B cell (primary cell): ENCODE measurements around the gene LRRC57. TPM values are rescaled to one million over a fixed set of nuclear protein-coding genes. Genes with fewer than 3 reads are reported as not detected.

Source experiments
- ATAC-seq: fragments of 200-7000 bp; cut with Tn5 transposase; one replicate; pipeline ENCODE4 v1.10.0; 2021; ENCODE audit warnings: low read depth, mild to moderate bottlenecking, moderate number of reproducible peaks, moderate library complexity
- CTCF ChIA-PET: fragments of 350-600 bp; sonication (Branson Sonifier 250); formaldehyde crosslinking; loops from one replicate; lab custom pipeline; 2021; ENCODE audit warnings: antibody characterized with exemption, inconsistent platforms; lab: Charles Lee
- POLR2A ChIA-PET: fragments of 350-600 bp; sonication (Branson Sonifier 250); formaldehyde crosslinking; loops from one replicate; lab custom pipeline; 2021; ENCODE audit warnings: antibody characterized with exemption; lab: Charles Lee
- DNase-seq: peaks from one replicate; pipeline ENCODE4 v3.0.0; 2013
- H2AFZ ChIP-seq: 2 replicates; pipeline ENCODE4 v1.6.1; 2012; ENCODE audit warnings: mild to moderate bottlenecking, low read depth, low read length; ENCODE audit not compliant: insufficient read depth, poor library complexity, severe bottlenecking
- H3K27ac ChIP-seq, 2 donors: 1 replicate in 1 of 2; 2 replicates in 1 of 2; pipeline ENCODE4 v1.5.1; 2012 to 2013; ENCODE audit warnings: low read length in 2 of 2, mild to moderate bottlenecking in 2 of 2, moderate library complexity in 1 of 2
- H3K27me3 ChIP-seq, 4 experiments: fragments of 200-600 bp in 1 of 4; sonication (generic) in 1 of 4; replicated peaks in 1 of 4; 1 replicate in 2 of 4; 2 replicates in 2 of 4; pipeline versions ENCODE4 v1.6.1 to v1.7.0; 2013 to 2016; ENCODE audit warnings: low read length in 3 of 4, mild to moderate bottlenecking in 2 of 4, mixed read lengths in 1 of 4, moderate library complexity in 1 of 4; ENCODE audit not compliant: insufficient read depth in 4 of 4, control insufficient read depth in 3 of 4; ENCODE audit errors: control extremely low read depth in 1 of 4
- H3K36me3 ChIP-seq, 2 experiments: replicated peaks in 1 of 2; 1 replicate in 1 of 2; 2 replicates in 1 of 2; pipeline versions ENCODE4 v1.6.1 to v1.7.1; 2013; ENCODE audit warnings: low read length in 1 of 2; ENCODE audit not compliant: insufficient read depth in 2 of 2, control insufficient read depth in 1 of 2; ENCODE audit errors: control extremely low read depth in 1 of 2, extremely low read depth in 1 of 2
- H3K4me1 ChIP-seq, 2 donors: fragments of 200-600 bp in 1 of 2; sonication (generic) in 1 of 2; 1 replicate in 1 of 2; 2 replicates in 1 of 2; pipeline versions ENCODE4 v1.5.1 to v1.6.1; 2013 to 2017; ENCODE audit warnings: low read length in 2 of 2; ENCODE audit not compliant: control insufficient read depth in 2 of 2, insufficient read depth in 2 of 2
- H3K4me2 ChIP-seq: replicated peaks from 2 replicates; pipeline ENCODE3; 2012; ENCODE audit warnings: mild to moderate bottlenecking, low read depth, low read length; ENCODE audit not compliant: poor library complexity, severe bottlenecking
- H3K4me3 ChIP-seq, 5 experiments: fragments of 200-600 bp in 1 of 5; sonication (generic) in 1 of 5; 1 replicate in 3 of 5; 2 replicates in 2 of 5; pipeline versions ENCODE4 v1.5.1 to v1.7.0; 2011 to 2016; ENCODE audit warnings: low read length in 4 of 5, mild to moderate bottlenecking in 4 of 5, low read depth in 2 of 5, control low read depth in 1 of 5, moderate library complexity in 1 of 5; ENCODE audit not compliant: insufficient read depth in 1 of 5; ENCODE audit errors: control extremely low read depth in 1 of 5, extremely low read depth in 1 of 5
- H3K79me2 ChIP-seq: fragments of 200-600 bp; sonication (generic); one replicate; pipeline ENCODE4 v1.6.0; 2016; ENCODE audit warnings: low read length; ENCODE audit not compliant: control insufficient read depth, insufficient read depth
- H3K9ac ChIP-seq: fragments of 200-600 bp; sonication (generic); 2 replicates; pipeline ENCODE4 v1.6.1; 2017; ENCODE audit warnings: mild to moderate bottlenecking, low read length, moderate library complexity
- H3K9me3 ChIP-seq, 3 donors: one replicate each; pipeline versions ENCODE4 v1.6.1 to v1.7.1; 2013; ENCODE audit warnings: low read length in 2 of 3; ENCODE audit not compliant: control insufficient read depth in 2 of 3, insufficient read depth in 1 of 3; ENCODE audit errors: control extremely low read depth in 1 of 3
- H4K20me1 ChIP-seq: 2 replicates; pipeline ENCODE4 v1.6.0; 2012; ENCODE audit warnings: mild to moderate bottlenecking, low read length; ENCODE audit not compliant: insufficient read depth, control insufficient read depth, poor library complexity, severe bottlenecking
- H3K27ac Mint-ChIP-seq: one replicate; pipeline ENCODE4 v1.8.0; 2021; ENCODE audit warnings: mixed read lengths
- H3K27me3 Mint-ChIP-seq: one replicate; pipeline ENCODE4 v1.8.0; 2021; ENCODE audit warnings: mixed read lengths
- H3K4me1 Mint-ChIP-seq: one replicate; pipeline ENCODE4 v1.8.0; 2021; ENCODE audit warnings: mixed read lengths
- H3K4me3 Mint-ChIP-seq: one replicate; pipeline ENCODE4 v1.8.0; 2021; ENCODE audit warnings: mixed read lengths
- H3K9me3 Mint-ChIP-seq: one replicate; pipeline ENCODE4 v1.8.0; 2022; ENCODE audit warnings: mixed read lengths; ENCODE audit not compliant: insufficient read depth
- CTCF ChIP-seq: fragments of 200-600 bp; IDR thresholded peaks from one replicate; pipeline ENCODE4 v1.8.0; 2022; ENCODE audit warnings: antibody characterized with exemption, mild to moderate bottlenecking
- EZH2 ChIP-seq: IDR thresholded peaks from 2 replicates; pipeline ENCODE4 v1.6.1; 2012; ENCODE audit warnings: borderline replicate concordance, low read depth, mild to moderate bottlenecking, moderate library complexity, low read length; ENCODE audit not compliant: insufficient read depth, poor library complexity, severe bottlenecking
- WGBS: methylation state at CpG from one replicate; pipeline ENCODE4 v1.1.5; 2013; ENCODE audit warnings: missing lambda C conversion rate; ENCODE audit not compliant: insufficient coverage; 5-methylcytosine and 5-hydroxymethylcytosine counted together
- intact Hi-C: fragments of 100-400 bp; cut with micrococcal nuclease; formaldehyde crosslinking; loops from one replicate; pipeline ENCODE4 v1.10.0; 2022
- polyA plus RNA-seq: library from polyadenylated mRNA; depleted of rRNA; stranded (reverse); fragments of >200 nt; gene quantifications from 2 replicates; pipeline ENCODE4 v1.2.3, GENCODE V29; 2012
- total RNA-seq, 2 donors: library from RNA; stranded (reverse); fragments of 120-200 nt in 1 of 2; gene quantifications; 1 replicate in 1 of 2; 2 replicates in 1 of 2; pipeline versions ENCODE4 v1.2.3 to v1.2.4, GENCODE V29; 2013 to 2022

Gene LRRC57
- total and polyA plus RNA-seq, 2 donors (not counting 1 experiment from before 2014, with no cell fraction given) = 13.9 to 25.4 TPM

DNA sequence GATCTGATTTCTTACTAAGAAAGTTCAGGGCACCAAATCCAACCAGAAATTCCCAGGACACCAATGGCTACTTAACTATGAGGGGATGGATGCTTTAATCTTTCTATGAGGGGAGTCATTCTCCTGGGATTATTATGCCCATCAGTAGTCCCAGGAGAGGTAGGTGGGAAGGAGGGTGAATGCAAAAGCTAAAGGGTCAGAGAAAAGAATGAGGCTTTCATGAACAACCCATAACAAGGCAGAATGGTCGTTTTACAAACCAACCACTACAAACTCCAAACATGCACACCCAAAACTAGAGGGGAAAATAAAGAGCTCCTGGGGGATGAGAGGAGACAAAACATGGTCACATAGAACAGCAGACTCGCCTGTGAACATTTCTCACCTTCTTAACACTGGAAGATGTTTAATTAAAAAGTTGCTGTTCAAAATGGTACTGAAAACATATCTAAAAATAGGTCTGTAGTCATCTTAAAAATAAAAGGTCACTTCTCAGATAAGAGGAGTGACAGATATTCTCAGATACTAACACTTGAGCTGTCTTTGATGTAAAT, 30.5 kb upstream of the LRRC57 start:
- POLR2A ChIA-PET = no interaction called here
- Histone ChIP-seq H3K27ac (no peak overlapping the region), H2AFZ (no peak overlapping the region), H3K27me3 (peaks cover 0 to 4% (median 0%) of the 10 kb centered on the region in 4 experiments), H3K79me2 (peaks cover 19% of the 10 kb centered on the region), H3K36me3 (no peaks in the 10 kb centered on the region), H3K9ac (no peak overlapping the region), H3K4me3 (no peak overlapping the region), H3K9me3 (no peaks in the 10 kb centered on the region), H3K4me1 (peaks cover 23 to 27% of the 10 kb centered on the region in 2 donors), H4K20me1 (no peaks in the 10 kb centered on the region), H3K4me2 (no peak overlapping the region)
- ATAC-seq (no peak), DNase-seq (no peak)
- Mint-ChIP-seq H3K27ac (no peak overlapping the region), H3K27me3 (peaks cover 9% of the 10 kb centered on the region), H3K9me3 (no peaks in the 10 kb centered on the region), H3K4me1 (peaks cover 34% of the 10 kb centered on the region), H3K4me3 (no peak overlapping the region)
- CTCF ChIA-PET = no interaction called here
- WGBS = no CpG with 5 or more reads among the region's 2 CpGs
- intact Hi-C loops = loop anchor here (5.0 to 10.0 kb wide), 2 partner anchors 304 to 1462 kb away; partner anchors contain the start of genes GANC, INO80 and TMEM87A
- no peak for TF ChIP-seq EZH2
- no peak for TF ChIP-seq CTCF

DNA sequence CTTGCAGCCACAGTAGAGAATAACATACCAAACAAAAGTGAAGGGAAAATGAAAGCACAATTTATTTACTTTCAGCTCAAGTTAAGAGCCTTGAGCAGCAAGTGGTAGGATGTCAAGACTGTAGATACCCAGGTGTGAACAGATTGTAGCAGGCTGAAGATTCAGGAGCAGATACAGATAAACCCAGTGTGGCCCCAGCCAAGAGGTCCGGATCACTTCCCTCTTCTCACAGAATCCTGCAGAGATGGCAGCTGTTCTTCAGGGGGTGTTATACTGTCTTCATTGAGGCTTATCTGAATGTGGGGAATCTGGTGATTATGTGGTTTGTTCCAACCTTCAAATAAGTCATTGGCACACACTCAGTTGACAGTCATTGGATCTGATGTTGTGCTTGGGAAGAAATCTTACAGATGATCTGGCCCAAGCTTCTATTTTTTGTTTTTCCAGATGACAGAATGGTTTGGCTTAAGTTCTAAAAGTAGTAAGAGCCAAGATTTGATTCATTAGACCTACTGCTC, 29.0 kb upstream of the LRRC57 start:
- CTCF ChIA-PET = no interaction called here
- POLR2A ChIA-PET = interaction anchor here (0.6 kb wide), 2 partner anchors 47 to 58 kb away, joined by 3 read pairs; no protein-coding TSS in a partner anchor
- ATAC-seq (no peak), DNase-seq (no peak)
- no peaks in the 10 kb centered on the region for H3K9me3 Mint-ChIP-seq
- Histone ChIP-seq H3K4me2 (no peak overlapping the region), H3K4me3 (no peak overlapping the region), H3K9ac (no peak overlapping the region), H3K9me3 (no peaks in the 10 kb centered on the region), H2AFZ (no peak overlapping the region), H3K79me2 (peaks cover 19% of the 10 kb centered on the region), H4K20me1 (no peaks in the 10 kb centered on the region), H3K4me1 (peaks cover 23 to 27% of the 10 kb centered on the region in 2 donors), H3K36me3 (no peaks in the 10 kb centered on the region), H3K27me3 (peaks cover 0 to 4% (median 0%) of the 10 kb centered on the region in 4 experiments), H3K27ac (no peak overlapping the region)
- peaks cover 34% of the 10 kb centered on the region for H3K4me1 Mint-ChIP-seq
- intact Hi-C loops = loop anchor here (5.0 to 10.0 kb wide), 2 partner anchors 303 to 1460 kb away; partner anchors contain the start of genes GANC, INO80 and TMEM87A
- WGBS = no CpG with 5 or more reads among the region's 1 CpG
- no peak for TF ChIP-seq EZH2
- TF ChIP-seq CTCF = no peak
- H3K27ac Mint-ChIP-seq = no peak overlapping the region
- peaks cover 9% of the 10 kb centered on the region for H3K27me3 Mint-ChIP-seq
- no peak overlapping the region for H3K4me3 Mint-ChIP-seq
